K562 (cell line): ENCODE measurements around the gene TXK. TPM values are rescaled to one million over a fixed set of nuclear protein-coding genes. Genes with fewer than 3 reads are reported as not detected.

Experiments
- ASH1L ChIP-seq: fragments of 450-650 bp; IDR thresholded peaks from 2 replicates; pipeline ENCODE4 v1.6.1; 2018; ENCODE audit warnings: borderline replicate concordance, mild to moderate bottlenecking, low read depth; ENCODE audit not compliant: partially characterized antibody
- CBX3 ChIP-seq, 2 experiments: IDR thresholded peaks; 1 replicate in 1 of 2; 2 replicates in 1 of 2; pipeline ENCODE4 v1.6.1; 2012; ENCODE audit warnings: inconsistent platforms in 2 of 2, low read length in 2 of 2, borderline replicate concordance in 1 of 2, control low read depth in 1 of 2
- CCAR2 ChIP-seq: fragments of 200-400 bp; formaldehyde crosslinking; IDR thresholded peaks from 2 replicates; pipeline ENCODE4 v1.6.1; 2017; ENCODE audit warnings: mild to moderate bottlenecking, low read depth, low read length
- CHD4 ChIP-seq: fragments of 200-600 bp; sonication (generic); IDR thresholded peaks from 3 replicates; pipeline ENCODE4 v1.6.1; 2012; ENCODE audit warnings: low read depth, mild to moderate bottlenecking, mixed read lengths, low read length, inconsistent platforms; ENCODE audit not compliant: insufficient read depth, insufficient replicate concordance, poor library complexity, severe bottlenecking
- FOXA1 ChIP-seq: fragments of 450-650 bp; IDR thresholded peaks from 2 replicates; pipeline ENCODE4 v1.6.1; 2016; ENCODE audit warnings: mild to moderate bottlenecking, borderline replicate concordance
- HDAC1 ChIP-seq, 2 experiments: fragments of 450-650 bp; IDR thresholded peaks; 2 replicates each; pipeline ENCODE4 v1.6.1; 2016 to 2017; ENCODE audit warnings: inconsistent platforms in 1 of 2, mild to moderate bottlenecking in 1 of 2, moderate library complexity in 1 of 2
- HMGXB4 ChIP-seq: sonication (generic); formaldehyde crosslinking; IDR thresholded peaks from 2 replicates; pipeline ENCODE4 v1.8.1; 2023; ENCODE audit warnings: mild to moderate bottlenecking, missing genetic modification reagents
- ILK ChIP-seq: fragments of 450-650 bp; IDR thresholded peaks from 2 replicates; pipeline ENCODE4 v1.6.1; 2016; ENCODE audit warnings: missing genetic modification characterization, low read depth, mild to moderate bottlenecking, missing compliant biosample characterization, moderate library complexity, borderline replicate concordance
- JUN ChIP-seq, 2 experiments: sonication (generic) in 1 of 2; formaldehyde crosslinking in 1 of 2; IDR thresholded peaks; 2 replicates each; pipeline versions ENCODE4 v1.6.1 to v1.8.0; 2012 to 2022; ENCODE audit warnings: borderline replicate concordance in 2 of 2, mild to moderate bottlenecking in 2 of 2, improper control_type of control experiment in 1 of 2, low read depth in 1 of 2, low read length in 1 of 2, missing genetic modification reagents in 1 of 2
- KAT7 ChIP-seq: sonication (generic); formaldehyde crosslinking; IDR thresholded peaks from 2 replicates; pipeline ENCODE4 v1.8.0; 2022; ENCODE audit warnings: missing genetic modification reagents, mild to moderate bottlenecking, borderline replicate concordance
- L3MBTL2 ChIP-seq: fragments of 450-650 bp; IDR thresholded peaks from 2 replicates; pipeline ENCODE4 v1.6.1; 2016; ENCODE audit warnings: mild to moderate bottlenecking, moderate library complexity
- NFE2L1 ChIP-seq: fragments of 450-650 bp; IDR thresholded peaks from 2 replicates; pipeline ENCODE4 v1.6.1; 2016; ENCODE audit warnings: missing genetic modification characterization, low read depth, mild to moderate bottlenecking, missing compliant biosample characterization, moderate library complexity, borderline replicate concordance
- NFIX ChIP-seq: fragments of 250-450 bp; sonication (Bioruptor Pico); IDR thresholded peaks from 2 replicates; pipeline ENCODE4 v1.4.0; 2020; ENCODE audit warnings: low read depth, mild to moderate bottlenecking, moderate library complexity
- POLR3A ChIP-seq: IDR thresholded peaks from 2 replicates; pipeline ENCODE4 v1.6.1; 2011; ENCODE audit warnings: borderline replicate concordance, mild to moderate bottlenecking, moderate library complexity; ENCODE audit not compliant: insufficient read length, insufficient read depth; ENCODE audit errors: extremely low read depth
- POLR3G ChIP-seq: IDR thresholded peaks from 2 replicates; pipeline ENCODE4 v1.6.1; 2011; ENCODE audit not compliant: insufficient read length, insufficient replicate concordance; ENCODE audit errors: extremely low read depth
- SREBF1 ChIP-seq: fragments of 150-350 bp; IDR thresholded peaks from 2 replicates; pipeline ENCODE4 v1.6.1; 2014; ENCODE audit warnings: antibody characterized with exemption, low read depth, low read length, borderline replicate concordance
- ZNF263 ChIP-seq: sonication (generic); formaldehyde crosslinking; IDR thresholded peaks from 2 replicates; pipeline ENCODE4 v1.8.0; 2022; ENCODE audit warnings: mild to moderate bottlenecking, missing genetic modification reagents, borderline replicate concordance
- ZNF561 ChIP-seq: fragments of 450-650 bp; formaldehyde crosslinking; conservative IDR thresholded peaks from 2 replicates; pipeline ENCODE4 v1.4.0; 2020; ENCODE audit warnings: mild to moderate bottlenecking, moderate library complexity
- polyA plus RNA-seq, 8 experiments: library from polyadenylated mRNA; depleted of rRNA in 4 of 8; stranded (reverse) in 5 of 8; unstranded in 3 of 8; fragments of >200 nt; fragmentation: Nextera tagmentation in 2 of 8; fragmentation: Illumina TruSeq in 1 of 8; extraction: Ambion mirVana in 2 of 8; extraction: Trizol in 1 of 8; gene quantifications; 2 replicates each; pipeline versions ENCODE4 v1.2.1 to v1.2.3, GENCODE V29; 2011 to 2014; ENCODE audit warnings: inconsistent platforms in 1 of 8, missing spikeins in 1 of 8
- total RNA-seq, 7 experiments: library from RNA; depleted of rRNA in 6 of 7; stranded (reverse); fragments of >200 nt in 6 of 7; fragmentation: Illumina TruSeq in 2 of 7; extraction: Trizol in 2 of 7; gene quantifications; 2 replicates each; pipeline versions ENCODE4 v1.2.1 to v1.2.3, GENCODE V29; 2011 to 2021; ENCODE audit warnings: low replicate concordance in 1 of 7

Gene TXK
- total and polyA plus RNA-seq, 9 of the 15 experiments (the other 6 are each of a cell fraction or from before 2014, with no cell fraction given): 0.24 to 1.1 (median 0.45) TPM; not detected in 1

GRCh38 chr4:48120132-48120531 is 13.9 kb downstream of the TXK start (continued):
- TF ChIP-seq CHD4 (no peak), HDAC1 (IDR thresholded peaks at IDR 0.05) (no peak), FOXA1 (no peak), JUN (IDR thresholded peaks at IDR 0.05; ENCODE audit: borderline replicate concordance, low read depth, low read length) (no peak), JUN (CRISPR knock-in tag; IDR thresholded peaks at IDR 0.05; ENCODE audit: borderline replicate concordance) (no peak), ASH1L (no peak), CCAR2 (no peak), HMGXB4 (CRISPR knock-in tag) (no peak), ZNF561 (no peak), ZNF263 (CRISPR knock-in tag) (no peak), KAT7 (CRISPR knock-in tag) (no peak), NFIX (peak; percentile 83), SREBF1 (no peak), L3MBTL2 (no peak), CBX3 (IDR thresholded peaks at IDR 0.05; ENCODE audit: borderline replicate concordance in 1 of 2, low read length in 2 of 2) (no peak), NFE2L1 (tag) (no peak), ILK (no peak), POLR3A (no peak), POLR3G (no peak)
